HG03432 (cell line): Measurements from ENCODE around the gene ERN2.

Source experiments
- ATAC-seq: cut with Tn5 transposase; IDR thresholded peaks from one replicate; pipeline ENCODE4 v1.9.1; 2021; ENCODE audit warnings: mild to moderate bottlenecking, moderate library complexity; ENCODE audit not compliant: unreplicated experiment

Gene ERN2

GRCh38 chr16:23689442-23690187, 23.4 kb downstream of the ERN2 start:
- ATAC-seq: no peak

DNA sequence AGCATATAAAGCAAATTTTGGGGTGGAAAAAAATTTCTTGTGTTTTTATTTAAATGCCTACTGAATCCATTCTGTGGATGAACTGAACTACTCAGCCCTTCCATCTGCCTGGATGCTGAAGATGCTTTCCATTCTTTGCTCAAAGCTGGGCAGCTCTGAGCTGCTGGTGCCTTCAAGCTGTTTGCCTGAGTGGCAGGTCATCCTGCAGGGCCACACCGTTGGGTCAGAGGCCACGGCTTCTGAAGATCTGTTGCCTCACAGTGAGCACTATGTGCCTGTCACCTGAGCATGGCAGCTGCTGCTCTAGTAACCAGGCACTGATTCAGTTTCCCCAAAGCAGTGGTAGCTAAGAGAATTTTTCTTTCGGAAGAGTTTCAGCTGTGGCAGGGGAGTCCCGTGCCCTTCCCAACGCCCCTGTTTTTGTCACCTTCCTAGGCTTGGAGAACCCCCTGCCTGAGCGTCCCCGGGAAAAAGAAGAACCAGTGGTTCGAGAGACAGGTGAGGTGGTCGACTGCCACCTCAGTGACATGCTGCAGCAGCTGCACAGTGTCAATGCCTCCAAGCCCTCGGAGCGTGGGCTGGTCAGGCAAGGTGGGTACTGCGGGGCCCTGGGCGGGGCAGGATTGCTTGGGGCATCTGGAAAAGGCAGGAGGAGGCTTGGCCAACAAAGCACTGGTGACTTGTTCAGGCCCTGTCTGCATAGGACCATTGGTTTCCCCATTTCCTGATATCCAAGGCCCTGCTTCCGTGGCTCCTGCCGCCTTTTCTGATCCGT, 25.8 kb downstream of the ERN2 start:
- no peak for ATAC-seq

- ATAC-seq: no peak
Measured at GRCh38 chr16:23683487-23683886, 29.5 kb downstream of the ERN2 start.

DNA sequence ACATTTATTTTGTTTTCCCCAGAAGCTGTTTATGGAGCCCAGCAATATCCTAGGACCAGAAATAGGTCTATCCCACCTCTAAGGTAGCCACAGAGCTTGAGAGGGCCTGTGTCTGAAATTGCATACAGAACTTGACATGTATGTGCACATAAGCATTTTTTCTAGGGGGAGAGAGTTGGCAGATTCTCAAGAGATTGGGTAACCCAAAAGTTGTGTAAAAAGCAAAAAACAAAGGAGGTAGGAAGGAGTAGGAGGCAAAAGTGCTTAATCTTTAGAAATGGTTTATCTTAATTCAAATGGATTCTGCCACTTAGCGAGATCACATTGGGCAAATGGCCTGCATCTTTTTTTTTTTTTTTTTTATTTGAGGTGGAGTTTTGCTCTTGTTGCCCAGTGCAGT, 30.8 kb downstream of the ERN2 start:
- ATAC-seq: no peak

GRCh38 chr16:23679986-23680336, 33.1 kb downstream of the ERN2 start:
- ATAC-seq: no peak

DNA sequence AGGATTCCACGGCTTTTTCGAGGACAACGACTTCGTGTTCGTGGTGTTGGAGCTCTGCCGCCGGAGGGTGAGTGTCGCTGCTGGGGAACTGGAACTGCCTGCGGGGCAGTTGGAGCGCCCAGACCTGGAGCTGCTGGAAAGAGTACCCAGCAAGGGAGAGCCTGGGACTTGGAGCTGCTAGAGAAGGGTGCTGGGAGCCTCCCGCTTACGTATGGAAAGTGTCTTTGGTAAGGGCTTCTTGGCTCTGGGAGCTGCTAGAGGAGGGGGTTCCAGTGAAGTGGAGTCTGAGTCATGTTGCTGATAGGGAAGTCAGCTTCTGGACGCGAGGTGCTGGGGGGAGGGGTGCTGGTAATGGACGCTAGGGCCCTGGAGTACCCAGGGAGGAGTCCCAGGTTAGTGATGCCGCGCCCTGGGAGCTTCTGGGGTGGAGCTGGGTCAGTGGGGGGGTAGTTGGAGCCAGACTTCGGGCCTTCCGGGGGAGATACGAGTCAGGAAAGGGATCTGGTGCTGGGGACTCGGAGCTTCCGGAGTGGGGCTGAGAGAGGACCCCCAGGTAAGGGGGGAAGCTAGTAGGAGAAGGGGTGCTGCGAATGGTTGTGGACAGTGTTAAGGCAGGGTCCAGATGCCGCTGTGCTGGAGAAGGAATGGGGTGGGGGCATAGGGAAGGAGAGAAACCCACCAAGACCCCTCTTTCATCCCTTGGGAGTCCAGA, 33.6 kb downstream of the ERN2 start:
- ATAC-seq: peak; percentile 8

GRCh38 chr16:23678430-23679273, 34.4 kb downstream of the ERN2 start, which contains the start of gene PLK1:
Gene PLK1 (plus strand): TSS chr16:23678889. CDS start chr16:23678933, 44 bp downstream.
- ATAC-seq: peak; percentile 94

DNA sequence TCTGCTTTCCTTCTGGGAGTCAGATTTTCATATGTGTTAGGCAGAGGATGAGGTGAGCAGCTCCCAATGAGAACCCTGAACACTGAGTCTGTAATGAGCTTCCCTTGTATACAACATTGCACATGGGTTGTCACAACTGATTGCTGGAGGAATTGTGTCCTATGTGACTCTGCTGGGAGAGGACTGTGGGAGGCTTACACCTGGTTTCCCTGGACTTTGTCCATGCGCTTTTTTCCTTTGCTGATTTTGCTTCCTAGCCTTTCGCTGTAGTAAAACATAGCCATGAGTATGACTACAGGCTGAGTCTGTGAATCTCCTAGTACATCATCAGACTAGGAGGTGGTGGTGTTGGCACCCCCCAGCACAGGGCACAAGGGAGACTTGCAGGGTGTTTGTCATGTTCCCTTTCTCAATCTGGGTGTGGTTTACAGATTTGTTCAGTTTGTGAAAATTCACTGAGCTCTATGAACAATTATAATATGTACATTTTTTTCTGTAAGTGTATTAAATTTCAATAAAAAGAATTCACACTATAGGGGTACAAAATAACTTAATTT, 36.0 kb downstream of the ERN2 start:
- no peak for ATAC-seq

DNA sequence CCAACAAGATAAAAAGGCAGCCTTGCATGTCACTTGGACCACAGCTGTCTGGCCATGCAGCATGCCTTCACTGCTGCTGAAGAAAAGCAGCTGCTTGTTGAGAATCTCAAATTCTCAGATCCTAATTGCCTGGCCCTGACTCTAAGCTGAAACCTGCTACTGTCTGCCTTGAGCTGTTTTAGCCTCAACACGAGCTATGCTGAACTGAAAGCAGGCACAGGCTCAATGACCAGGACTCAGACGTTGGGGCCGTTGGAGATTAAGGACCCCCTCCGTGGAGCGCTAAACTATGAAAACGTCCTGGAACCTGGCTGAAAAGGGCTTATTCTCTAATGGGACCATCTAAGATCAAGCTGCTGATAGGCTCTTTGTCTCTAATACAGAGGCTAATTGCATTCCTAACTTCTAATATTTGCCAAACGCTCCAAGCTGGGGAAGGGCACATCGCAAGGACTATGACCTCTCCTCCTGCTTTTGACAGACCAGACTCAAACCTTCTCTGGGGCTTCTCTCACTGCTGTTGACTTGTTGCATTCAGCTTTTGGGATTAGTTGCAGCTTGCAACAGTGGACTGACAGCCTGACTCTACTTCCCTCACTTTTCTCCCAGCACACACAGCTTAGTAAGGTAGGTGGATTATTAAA, 38.9 kb downstream of the ERN2 start:
- no peak for ATAC-seq

GRCh38 chr16:23670137-23670776, 42.8 kb downstream of the ERN2 start:
- peak; percentile 97 for ATAC-seq

DNA sequence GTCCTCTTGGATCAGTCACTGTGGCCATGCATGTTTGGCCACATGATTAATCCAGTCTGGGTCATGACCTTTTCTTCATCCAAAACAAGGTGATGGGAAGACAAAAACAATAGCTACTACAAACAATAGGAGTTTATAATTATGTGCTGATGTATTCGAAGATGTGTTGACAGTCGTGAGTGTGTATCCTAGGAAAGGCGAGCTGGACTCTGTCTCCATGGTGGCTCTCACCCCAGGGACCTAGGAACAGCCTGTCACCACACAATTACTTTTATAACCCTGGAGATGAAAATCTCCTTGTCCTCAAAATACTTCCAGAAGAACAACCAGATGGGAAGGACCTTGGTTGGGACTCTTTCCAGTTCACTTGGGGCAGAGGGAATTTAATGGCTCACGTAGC, 44.1 kb downstream of the ERN2 start:
- no peak for ATAC-seq

DNA sequence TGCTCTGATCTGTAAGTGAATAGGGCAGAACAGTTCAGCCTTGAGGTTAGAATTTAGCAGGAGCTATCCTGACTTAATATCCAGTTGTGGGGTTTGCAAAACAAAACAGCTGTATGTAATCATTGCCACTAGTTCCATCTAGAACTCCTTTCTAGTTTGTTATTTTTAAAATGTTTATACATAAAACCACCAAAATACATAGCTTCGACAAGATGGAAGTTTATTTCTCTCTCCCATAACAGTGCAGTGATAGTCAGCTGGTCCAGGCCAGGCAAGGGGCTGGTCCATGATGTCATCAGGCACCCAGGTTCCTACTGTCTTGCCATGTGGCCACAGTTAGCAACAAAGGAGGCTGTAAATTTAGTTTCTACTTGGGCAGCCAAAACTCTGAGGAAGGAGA, 44.8 kb downstream of the ERN2 start:
- ATAC-seq: no peak

GRCh38 chr16:23667355-23667659, 45.7 kb downstream of the ERN2 start:
- ATAC-seq: no peak

DNA sequence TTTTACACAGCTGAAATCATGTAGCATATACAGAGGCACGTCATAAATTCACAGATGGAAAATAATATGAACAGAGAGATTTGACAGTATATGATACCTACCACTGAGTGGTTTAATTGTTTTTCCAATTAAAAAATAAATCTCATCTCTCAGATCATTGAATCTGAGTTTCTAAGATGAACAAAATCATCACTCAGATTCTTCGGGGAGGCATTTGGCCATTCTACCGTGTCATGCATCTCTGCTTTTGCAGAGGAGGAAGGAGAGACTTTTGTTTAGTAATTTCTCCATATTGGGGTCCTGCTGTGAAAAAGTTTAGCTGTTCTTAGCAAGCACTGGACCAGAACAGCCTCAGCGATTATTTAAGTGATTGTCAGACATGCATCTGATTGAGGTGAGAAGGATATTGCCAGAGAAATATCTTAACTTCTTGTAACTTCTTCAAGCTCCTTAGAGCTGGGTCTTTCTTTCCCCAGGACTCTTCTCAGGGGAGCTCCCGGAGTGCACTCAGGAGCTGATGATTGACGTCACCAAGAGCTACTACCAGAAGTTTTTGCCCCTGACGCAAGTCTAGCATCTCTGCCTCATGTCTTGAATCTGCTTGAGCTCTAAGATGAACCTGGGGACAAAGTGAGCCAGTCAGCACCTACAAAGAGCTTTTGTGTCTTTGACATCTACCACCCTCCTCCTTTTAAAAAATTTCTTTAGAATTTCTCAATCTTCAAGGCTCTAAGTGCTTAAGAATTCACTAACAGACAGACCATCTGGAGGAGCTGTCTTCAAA, 46.3 kb downstream of the ERN2 start:
- no peak for ATAC-seq

DNA sequence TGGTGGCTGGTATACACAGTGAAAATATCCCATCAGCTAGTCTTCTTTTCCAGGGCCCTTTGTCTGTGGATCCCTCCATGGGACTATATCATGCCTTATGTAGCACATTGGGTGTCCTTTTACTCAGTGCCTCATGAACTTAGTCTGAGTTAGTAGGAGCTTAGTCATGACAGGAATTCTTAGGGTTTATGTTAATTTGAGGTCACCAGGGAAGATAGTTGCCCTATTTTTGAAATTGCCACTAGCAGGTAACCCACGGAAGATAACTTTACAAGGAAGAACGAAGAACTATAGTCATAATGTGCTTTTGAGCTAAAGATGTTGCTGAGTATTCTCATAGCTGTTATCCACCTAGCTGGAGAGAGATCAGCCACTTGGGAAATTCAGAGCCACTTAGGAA, 49.1 kb downstream of the ERN2 start:
- no peak for ATAC-seq

GRCh38 chr16:23651943-23652468, 61.0 kb downstream of the ERN2 start:
- ATAC-seq: no peak

DNA sequence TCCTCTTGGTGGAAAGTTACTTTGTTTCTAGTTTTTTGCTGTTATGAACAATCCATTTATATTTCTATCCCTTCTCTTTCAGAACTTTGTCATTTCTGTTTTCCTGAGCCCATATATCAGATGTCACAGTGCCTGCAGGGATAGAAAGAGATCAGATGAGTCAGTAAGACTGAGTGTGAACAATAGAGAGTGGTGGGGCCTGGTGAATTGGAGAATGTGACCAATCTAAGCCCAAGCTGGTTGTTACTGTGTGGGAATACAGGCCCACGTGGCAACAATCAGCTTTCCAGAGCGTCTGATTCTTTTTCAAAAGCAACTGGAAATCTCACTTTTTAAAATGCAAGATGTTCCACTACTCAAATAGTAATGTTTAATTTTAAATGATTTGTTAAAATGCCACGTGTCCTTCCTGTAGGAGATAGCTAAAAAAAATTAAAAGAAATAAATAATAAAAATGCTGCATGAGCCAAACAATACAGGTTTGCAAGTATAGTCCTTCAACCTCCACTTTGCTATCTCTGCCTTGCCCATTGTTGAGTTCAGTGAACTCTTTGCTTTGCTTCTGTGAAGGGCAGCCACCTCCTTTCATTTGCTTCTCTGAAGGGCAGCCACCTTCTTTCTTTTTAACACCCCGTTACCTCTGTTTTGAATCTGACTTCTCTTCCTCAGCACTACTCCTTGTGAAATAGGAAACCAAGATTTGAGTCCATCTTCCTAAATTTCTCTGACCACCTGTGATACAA, 62.2 kb downstream of the ERN2 start:
- ATAC-seq: no peak

DNA sequence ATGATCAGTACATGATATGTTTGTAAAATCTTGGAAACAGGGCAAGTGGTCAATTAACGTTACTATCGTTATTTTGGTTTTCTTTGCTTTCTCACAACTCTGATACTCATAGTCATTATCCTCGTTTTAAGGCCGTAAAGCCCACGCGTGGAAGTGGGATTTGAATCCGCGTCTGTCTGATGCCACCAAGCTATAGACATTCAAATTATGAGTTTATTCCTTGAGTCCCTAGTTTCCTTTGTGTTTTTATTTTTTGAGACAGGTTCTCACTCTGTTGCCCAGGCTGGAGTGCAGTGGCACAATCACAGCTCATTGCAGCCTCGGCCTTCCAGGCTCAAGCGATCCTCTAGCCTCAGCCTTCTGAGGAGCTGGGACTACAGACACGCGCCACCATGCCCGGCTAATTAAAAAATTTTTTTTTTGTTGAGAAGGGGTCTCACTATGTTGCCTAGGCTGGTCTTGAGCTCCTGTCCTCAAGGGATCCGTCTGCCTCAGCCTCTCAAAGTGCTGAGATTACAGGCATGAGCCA, 70.7 kb downstream of the ERN2 start:
- ATAC-seq: no peak
